NCI-H82 treated with DMSO at 0.1 percent for 48 hours (cell line): ENCODE data around the gene DIP2C.
"Not testable (repeated sequence)": the region's sequence is repeated elsewhere in the genome, so short reads cannot be mapped to it uniquely, and the experiment has no call there.

Experiments
- DNase-seq: peaks from one replicate; lab custom pipeline; 2025; ENCODE audit not compliant: unreplicated experiment; lab: John Stamatoyannopoulos, UW

Gene DIP2C

GRCh38 chr10:541041-541440 lies 148.4 kb downstream of the DIP2C start:
- no peak for DNase-seq

- no peak for DNase-seq
Measured at GRCh38 chr10:538895-539294, 150.6 kb downstream of the DIP2C start.

GRCh38 chr10:536935-537334 lies 152.5 kb downstream of the DIP2C start:
- DNase-seq, result no peak

- DNase-seq, result no peak
Measured at GRCh38 chr10:536371-536925, 153.0 kb downstream of the DIP2C start.

- DNase-seq, result no peak
Measured at GRCh38 chr10:535952-536351, 153.5 kb downstream of the DIP2C start.

- no peak for DNase-seq
Measured at GRCh38 chr10:535051-535450, 154.4 kb downstream of the DIP2C start.

- no peak for DNase-seq
Measured at GRCh38 chr10:534047-534566, 155.4 kb downstream of the DIP2C start.

- no peak for DNase-seq
Measured at GRCh38 chr10:533611-534010, 155.9 kb downstream of the DIP2C start.

- DNase-seq, result no peak
Measured at GRCh38 chr10:533186-533585, 156.3 kb downstream of the DIP2C start.

- not testable (repeated sequence) for DNase-seq
Measured at GRCh38 chr10:532331-532730, 157.1 kb downstream of the DIP2C start.

GRCh38 chr10:531541-531940 lies 157.9 kb downstream of the DIP2C start:
- no peak for DNase-seq

GRCh38 chr10:530717-531116 lies 158.8 kb downstream of the DIP2C start:
- DNase-seq, result no peak

GRCh38 chr10:529468-530230 lies 159.8 kb downstream of the DIP2C start:
- no peak for DNase-seq

- DNase-seq, result no peak
Measured at GRCh38 chr10:528173-529165, 161.0 kb downstream of the DIP2C start.

- no peak for DNase-seq
Measured at GRCh38 chr10:527416-527815, 162.1 kb downstream of the DIP2C start.

- DNase-seq, result no peak
Measured at GRCh38 chr10:526651-527312, 162.7 kb downstream of the DIP2C start.

- DNase-seq, result no peak
Measured at GRCh38 chr10:525565-526315, 163.7 kb downstream of the DIP2C start.

GRCh38 chr10:523925-524324 lies 165.5 kb downstream of the DIP2C start:
- DNase-seq, result no peak

GRCh38 chr10:522350-522749 lies 167.1 kb downstream of the DIP2C start:
- DNase-seq, result no peak
